T-helper 2 cell treated with Interferon-gamma antibody and Interleukin-4, amounts not matched to agents 100 ng/mL and 5 ng/mL, for 36 hours (primary cell): Measurements from ENCODE around the gene SLC22A12. TPM values are rescaled to one million over a fixed set of nuclear protein-coding genes. Genes with fewer than 3 reads are reported as not detected.
"Not testable (repeated sequence)": the region's sequence is repeated elsewhere in the genome, so short reads cannot be mapped to it uniquely, and the experiment has no call there.

Experiments
- intact Hi-C: fragments of 100-400 bp; cut with micrococcal nuclease; formaldehyde crosslinking; loops from one replicate; pipeline ENCODE4 v1.15.1; 2023
- total RNA-seq: library from RNA; stranded (reverse); gene quantifications from 2 replicates; pipeline ENCODE4 v1.2.3, GENCODE V29; 2022

The SLC22A12 gene
- total RNA-seq, 1 donor from 2014 or later, result not detected

DNA sequence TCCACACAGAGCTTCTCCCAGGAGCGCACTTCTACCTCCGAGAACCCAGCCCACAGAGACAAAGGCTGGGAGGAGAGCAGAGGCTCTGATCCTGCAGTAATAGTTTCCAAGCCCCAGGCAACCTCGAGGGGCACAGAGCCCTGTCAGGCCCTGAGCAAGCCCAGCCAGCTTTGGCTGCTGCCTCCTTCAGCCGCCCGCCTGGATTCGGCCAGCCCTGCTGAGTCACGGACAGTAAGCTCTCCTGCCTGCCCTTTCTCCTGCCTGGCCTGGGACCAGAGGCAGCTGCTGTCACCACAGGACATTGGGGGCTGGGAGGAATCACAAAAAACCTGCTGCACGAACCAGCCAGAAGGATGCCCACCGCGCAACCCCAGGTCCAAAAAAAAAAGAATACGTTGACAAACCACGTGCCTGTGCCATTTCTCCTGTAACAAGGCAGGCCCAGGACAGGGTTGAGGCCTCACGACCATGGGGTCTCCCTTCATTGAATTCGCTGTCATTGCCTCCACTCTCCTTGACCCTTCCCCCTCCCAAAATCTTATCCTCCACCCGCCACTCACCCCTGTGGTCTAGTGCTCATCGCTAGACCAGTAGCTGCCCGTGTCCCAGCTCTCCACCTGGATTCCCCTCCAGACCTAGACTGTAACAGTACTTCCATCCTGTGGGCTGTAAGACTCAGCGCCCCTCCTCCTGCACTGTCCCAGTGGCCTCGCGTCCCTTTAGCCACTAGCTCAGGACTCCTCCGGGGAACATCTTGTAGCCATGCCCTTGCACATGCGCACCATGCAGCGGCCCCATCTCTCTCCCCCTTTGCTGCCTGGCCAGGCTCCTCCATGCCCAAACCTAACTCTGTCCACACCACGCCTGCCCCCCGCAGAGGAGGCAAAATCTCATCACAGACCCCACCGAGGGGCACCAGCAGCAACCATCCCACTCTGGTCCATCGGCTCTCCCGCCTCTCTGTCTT lies 7.4 kb upstream of the SLC22A12 start:
- intact Hi-C loops, result no loop called here

DNA sequence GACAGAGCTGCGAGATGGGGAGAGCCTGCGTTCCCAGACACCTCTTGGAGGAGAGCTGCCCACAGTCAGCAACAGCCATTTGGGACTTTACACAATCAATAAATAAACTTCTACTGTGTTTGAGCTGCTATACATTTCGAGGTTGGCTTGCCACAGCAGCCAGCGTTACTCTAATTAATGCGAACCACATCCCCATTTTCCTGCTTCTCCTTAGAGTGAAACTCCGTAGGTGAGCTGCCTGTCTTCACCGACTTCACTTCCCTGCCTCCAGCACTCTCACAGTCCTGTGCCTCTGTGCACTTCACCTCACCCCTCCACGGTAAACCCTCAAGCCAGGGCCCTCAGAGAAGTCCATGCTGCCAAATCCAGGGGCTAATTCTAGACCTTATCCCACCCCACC lies 5.9 kb upstream of the SLC22A12 start:
- intact Hi-C loops, result no loop called here

DNA sequence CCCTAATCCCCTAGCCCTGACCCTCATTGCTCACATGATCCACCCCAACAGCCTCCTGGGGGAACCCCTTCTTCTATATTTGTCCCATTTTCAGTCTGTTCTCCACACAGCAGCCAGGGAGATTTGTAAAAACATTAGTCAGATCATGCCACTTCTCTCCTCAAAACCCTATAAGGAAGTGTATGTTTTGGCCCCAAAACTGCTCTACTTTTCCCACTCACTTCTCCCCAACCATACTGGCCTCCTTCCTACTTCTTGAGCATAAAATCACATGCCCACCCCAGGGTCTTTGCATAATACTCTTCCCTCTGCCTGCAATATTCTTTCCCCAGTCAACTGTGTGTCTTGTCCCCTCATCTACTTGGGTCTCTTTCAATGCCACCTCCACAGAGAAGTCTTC lies 4.7 kb upstream of the SLC22A12 start:
- intact Hi-C loops, result no loop called here

DNA sequence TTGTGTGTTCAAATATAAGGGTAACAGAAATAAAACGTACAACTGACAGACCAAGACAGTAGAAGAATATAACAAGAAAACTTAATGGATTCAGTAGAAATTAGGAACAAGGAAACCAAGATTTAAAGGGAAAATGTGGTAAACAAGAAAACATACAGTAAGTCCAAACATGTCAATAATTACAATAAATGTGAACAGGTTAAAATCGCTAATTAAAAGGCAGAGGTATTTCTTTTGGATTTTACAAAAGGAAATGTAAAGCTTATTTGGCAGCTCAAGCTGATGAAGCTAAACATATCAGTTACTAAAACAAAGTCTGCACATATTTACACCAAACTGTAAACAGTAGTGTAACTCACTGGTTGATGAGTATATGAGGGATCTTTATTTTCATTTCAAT lies 2.3 kb upstream of the SLC22A12 start:
- intact Hi-C loops, result no loop called here

DNA sequence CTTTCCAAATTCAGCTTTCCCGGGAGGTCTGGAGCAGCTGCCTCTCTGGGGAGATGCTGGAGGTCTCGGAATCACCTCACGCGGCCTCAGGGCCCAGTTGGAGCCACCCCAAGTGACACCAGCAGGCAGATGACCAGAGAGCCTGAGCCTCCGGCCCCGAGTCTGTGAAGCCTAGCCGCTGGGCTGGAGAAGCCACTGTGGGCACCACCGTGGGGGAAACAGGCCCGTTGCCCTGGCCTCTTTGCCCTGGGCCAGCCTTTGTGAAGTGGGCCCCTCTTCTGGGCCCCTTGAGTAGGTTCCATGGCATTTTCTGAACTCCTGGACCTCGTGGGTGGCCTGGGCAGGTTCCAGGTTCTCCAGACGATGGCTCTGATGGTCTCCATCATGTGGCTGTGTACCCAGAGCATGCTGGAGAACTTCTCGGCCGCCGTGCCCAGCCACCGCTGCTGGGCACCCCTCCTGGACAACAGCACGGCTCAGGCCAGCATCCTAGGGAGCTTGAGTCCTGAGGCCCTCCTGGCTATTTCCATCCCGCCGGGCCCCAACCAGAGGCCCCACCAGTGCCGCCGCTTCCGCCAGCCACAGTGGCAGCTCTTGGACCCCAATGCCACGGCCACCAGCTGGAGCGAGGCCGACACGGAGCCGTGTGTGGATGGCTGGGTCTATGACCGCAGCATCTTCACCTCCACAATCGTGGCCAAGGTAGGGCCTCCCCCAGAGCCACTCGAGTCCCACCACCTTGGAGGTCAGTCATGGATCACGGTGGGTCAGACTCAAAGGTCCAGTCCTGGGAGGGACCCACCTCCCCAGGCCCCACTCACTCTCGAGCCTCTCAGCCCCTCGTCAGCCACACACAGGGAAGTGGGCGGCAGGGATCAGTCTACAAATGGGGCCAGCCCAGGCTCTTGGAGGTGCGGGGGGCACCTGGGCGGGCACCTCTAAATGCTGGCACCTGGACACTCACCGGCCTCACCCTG lies 525 bp downstream of the SLC22A12 start:
- intact Hi-C loops, result no loop called here

DNA sequence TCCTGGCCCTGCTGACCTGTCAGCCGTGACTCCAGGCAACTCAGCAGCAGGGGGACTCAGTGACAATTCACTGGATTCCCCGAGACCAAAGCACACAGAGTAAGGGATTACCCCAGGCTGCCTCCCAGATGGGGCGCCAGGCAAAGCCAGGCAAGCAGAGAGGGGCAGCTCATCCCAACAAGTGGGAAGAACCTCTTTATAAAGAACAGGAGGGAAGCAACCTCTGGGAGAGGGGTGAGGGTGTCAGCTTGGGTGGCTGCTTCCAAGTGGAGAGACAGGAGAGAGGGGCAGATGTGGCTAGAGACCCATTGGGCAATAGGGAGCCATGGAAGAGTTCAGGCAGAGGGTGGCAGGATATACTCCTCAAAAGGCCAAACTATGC lies 1.2 kb downstream of the SLC22A12 start:
- intact Hi-C loops, result no loop called here

DNA sequence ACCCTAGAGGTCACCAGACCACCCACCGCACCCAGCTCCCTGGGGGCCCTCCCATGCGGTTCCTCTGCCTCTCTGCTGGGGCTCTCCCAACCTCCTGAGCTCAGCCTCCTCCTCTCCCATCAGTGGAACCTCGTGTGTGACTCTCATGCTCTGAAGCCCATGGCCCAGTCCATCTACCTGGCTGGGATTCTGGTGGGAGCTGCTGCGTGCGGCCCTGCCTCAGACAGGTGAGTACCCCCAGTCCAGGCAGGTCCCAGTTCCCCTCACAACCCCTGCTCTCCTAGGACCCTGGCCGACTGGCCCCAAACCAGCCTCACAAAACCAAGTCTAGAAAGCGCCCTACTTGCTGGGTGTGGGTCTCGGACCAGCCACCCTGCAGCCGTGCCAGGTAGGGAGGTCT lies 1.6 kb downstream of the SLC22A12 start:
- intact Hi-C loops, result no loop called here

DNA sequence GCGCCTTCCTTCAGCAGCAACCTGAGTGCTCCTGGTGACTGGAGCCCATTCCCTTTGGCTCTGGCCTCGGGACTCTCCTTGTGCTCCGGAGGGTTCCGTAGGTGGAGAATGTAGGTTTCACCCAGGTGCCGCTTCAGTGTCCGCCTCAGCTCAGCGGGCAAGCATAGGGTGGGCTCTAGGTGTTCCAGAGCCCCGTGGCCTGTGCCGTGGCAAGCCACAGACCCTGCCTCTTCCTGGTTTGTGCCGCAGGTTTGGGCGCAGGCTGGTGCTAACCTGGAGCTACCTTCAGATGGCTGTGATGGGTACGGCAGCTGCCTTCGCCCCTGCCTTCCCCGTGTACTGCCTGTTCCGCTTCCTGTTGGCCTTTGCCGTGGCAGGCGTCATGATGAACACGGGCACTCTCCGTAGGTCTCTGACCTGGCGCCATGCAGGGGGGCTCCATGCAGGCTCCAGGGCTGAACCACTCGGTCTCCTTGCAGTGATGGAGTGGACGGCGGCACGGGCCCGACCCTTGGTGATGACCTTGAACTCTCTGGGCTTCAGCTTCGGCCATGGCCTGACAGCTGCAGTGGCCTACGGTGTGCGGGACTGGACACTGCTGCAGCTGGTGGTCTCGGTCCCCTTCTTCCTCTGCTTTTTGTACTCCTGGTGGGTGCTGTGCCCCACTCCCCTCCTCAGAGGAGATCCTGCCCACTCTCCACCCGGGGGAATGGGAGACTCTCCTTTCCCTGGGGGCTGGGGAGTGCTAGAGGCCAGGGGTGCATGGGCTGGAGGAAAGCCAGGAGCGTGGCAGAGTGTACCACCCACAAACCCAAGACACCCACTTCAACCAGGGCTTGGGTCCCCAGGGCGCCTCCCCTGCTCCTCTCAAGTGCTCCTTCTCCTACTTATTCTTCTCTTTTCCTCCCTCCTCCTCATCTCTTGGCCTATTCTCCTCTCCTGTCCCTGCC lies 2.4 kb downstream of the SLC22A12 start:
- intact Hi-C loops, result no loop called here

DNA sequence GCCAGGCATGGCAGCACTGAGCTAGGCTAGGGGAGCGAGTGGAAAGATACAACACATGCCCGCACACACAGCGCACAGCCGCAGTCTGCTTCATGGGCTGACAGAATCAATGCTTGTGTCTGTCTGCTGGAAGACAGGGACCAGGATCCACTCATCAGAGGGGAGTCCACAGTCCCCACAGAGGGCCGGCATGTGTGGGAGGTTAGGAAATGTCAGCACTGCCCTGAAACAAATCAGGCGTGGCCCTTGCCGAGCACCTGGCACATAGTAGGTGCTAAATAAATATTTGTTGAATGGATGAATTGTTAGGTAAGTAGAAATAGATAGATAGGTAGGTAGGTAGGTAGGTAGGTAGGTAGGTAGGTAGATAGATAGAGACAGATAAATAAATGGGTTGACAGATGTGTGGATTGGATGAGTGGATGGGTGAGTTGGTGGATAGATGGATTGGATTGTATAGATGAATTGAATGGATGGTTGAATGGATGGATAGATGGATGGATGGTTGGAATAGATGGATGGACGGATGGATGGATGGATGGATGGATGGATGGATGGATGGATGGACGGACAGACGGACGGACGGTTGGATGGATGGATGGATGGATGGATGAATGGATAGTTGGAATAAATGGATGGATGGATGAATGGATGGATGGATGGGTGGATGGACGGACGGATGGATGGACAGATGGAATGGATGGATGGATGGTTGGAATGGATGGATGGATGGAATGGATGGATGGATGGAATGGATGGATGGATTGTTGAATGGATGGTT lies 3.3 kb downstream of the SLC22A12 start:
- intact Hi-C loops, result no loop called here

DNA sequence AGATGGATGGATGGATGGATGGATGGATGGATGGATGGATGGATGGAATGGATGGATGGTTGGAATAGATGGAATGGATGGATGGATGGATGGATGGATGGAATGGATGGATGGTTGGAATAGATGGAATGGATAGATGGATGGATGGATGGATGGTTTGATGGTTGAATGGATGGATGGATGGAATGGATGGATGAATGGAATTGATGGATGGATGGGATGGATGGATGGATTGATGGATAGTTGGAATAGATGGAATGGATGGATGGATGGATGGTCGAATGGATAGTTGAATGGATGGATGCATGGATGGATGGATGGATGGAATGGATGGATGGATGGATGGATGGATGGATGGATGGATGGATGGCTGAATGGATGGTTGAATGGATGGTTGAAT lies 4.9 kb downstream of the SLC22A12 start:
- intact Hi-C loops, result not testable (repeated sequence)

DNA sequence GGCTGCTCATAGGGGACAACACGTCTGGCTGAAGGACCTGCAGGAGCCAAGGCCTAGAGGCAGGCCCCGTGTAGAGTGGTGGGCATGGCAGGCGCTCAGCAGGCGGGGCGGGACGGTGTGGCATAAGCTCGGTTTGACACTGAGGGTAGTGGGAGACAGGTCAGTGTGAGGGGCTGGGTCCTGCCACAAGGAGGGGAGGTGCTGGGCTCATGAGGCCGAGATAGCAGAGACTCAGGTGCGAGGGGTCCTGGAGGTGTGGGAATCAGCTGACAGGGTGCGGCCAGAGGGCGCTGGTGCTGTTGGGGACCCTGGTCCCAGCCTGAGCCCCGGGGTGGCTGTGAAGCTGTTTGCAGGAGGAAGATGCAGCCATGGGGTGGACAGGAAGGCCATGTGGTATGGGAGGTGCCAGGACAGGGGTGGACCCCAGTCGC lies 6.7 kb downstream of the SLC22A12 start:
- intact Hi-C loops, result no loop called here

DNA sequence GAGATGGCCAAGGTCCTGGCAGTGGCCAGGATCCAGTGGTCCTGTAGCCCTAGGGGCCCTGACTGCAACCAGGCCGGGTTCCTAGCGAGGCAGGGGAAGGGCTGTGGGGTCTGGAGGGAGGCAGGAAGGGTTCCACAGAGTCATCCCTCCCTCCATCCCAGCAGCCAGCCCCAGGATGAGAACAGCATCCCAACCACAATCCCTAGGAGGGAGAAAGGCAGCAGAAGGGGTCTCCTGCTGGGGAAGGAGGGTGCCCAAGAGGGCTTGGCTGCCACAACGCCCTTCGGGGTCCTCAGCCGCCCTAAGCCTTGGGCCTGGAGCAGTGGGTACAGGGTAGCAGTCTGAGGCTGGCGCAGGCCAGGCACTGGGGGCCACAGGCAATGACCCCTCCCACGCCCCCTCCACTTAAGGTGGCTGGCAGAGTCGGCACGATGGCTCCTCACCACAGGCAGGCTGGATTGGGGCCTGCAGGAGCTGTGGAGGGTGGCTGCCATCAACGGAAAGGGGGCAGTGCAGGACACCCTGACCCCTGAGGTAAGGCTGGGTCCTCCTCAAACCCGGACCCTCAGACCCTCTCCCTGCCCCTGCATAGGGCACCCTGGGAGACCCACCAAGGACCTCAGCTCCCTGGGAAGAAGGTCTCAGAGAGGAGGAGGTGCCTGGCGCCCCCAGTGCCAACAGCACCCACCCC lies 7.2 kb downstream of the SLC22A12 start:
- intact Hi-C loops, result no loop called here

DNA sequence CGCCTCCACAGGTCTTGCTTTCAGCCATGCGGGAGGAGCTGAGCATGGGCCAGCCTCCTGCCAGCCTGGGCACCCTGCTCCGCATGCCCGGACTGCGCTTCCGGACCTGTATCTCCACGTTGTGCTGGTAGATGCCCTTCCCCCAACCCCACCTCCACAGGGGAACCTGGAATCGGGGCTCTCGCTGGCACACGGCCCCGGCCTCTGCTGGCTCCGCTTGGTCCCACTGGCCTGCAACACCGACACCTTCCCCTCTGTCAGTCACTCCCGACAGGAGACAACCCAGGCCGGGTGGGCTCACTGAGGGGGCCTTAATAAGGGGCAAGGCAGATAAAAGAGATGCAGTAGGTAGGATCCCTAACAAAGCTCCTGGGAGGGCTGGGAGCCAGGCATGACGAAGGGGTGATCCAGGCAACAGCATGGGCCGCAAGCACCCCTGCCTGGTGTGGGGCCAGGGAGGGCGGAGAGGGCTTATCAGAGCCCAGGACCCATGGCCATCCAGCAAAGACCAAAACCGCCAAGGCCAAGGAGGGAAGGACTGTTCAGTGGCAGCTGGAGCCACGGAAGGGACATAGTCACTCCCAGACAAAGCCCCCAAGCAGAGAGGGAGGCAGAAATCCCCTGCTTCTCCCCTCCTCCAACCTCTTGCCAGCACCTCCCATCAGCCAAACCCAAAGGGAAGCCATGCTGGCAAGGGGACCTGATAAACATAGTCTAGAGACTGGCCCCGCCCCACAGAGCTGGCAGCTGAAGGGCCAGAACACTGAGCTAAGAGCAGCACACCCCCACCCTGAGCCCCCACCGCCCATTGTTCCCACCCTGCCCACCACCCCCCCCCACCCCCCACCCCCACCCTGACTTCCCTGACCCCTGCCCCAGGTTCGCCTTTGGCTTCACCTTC lies 8.0 kb downstream of the SLC22A12 start:
- intact Hi-C loops, result no loop called here

DNA sequence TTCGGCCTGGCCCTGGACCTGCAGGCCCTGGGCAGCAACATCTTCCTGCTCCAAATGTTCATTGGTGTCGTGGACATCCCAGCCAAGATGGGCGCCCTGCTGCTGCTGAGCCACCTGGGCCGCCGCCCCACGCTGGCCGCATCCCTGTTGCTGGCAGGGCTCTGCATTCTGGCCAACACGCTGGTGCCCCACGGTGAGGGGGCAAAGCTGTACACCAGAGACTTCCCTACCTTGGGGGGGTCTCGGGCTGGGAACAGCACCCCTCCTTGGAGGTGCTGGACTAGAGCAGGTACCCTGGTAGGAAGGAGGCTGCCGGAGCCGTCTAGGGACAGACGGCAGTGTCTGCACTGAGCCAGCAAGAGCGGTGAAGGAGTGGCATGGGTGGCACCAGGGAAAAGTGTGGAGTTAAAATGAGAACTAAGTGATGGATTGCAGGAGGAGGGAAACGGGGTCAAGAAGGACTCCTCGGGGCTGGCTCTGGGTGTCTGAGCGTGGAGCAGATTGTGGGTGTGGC lies 8.7 kb downstream of the SLC22A12 start:
- intact Hi-C loops, result no loop called here

DNA sequence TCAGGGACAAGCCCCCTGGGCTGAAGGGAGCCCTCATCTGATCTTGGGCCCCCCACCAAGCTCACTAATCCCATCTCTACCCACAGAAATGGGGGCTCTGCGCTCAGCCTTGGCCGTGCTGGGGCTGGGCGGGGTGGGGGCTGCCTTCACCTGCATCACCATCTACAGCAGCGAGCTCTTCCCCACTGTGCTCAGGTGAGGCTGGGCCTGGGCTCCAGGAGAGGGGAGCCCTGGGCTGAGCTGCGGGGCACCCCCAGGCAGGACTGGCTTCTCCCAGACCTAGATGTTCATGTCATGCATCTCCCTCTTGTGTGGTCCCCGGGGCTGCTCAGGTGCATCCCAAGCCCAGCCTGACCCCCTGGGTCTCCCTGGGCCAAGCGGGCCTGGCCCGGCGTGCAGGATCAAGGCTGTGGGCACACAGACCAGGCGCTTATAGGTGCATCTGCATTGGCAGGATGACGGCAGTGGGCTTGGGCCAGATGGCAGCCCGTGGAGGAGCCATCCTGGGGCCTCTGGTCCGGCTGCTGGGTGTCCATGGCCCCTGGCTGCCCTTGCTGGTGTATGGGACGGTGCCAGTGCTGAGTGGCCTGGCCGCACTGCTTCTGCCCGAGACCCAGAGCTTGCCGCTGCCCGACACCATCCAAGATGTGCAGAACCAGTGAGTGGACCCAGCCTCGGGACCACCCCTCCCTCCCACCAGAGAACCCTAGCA lies 9.4 kb downstream of the SLC22A12 start:
- intact Hi-C loops, result no loop called here

DNA sequence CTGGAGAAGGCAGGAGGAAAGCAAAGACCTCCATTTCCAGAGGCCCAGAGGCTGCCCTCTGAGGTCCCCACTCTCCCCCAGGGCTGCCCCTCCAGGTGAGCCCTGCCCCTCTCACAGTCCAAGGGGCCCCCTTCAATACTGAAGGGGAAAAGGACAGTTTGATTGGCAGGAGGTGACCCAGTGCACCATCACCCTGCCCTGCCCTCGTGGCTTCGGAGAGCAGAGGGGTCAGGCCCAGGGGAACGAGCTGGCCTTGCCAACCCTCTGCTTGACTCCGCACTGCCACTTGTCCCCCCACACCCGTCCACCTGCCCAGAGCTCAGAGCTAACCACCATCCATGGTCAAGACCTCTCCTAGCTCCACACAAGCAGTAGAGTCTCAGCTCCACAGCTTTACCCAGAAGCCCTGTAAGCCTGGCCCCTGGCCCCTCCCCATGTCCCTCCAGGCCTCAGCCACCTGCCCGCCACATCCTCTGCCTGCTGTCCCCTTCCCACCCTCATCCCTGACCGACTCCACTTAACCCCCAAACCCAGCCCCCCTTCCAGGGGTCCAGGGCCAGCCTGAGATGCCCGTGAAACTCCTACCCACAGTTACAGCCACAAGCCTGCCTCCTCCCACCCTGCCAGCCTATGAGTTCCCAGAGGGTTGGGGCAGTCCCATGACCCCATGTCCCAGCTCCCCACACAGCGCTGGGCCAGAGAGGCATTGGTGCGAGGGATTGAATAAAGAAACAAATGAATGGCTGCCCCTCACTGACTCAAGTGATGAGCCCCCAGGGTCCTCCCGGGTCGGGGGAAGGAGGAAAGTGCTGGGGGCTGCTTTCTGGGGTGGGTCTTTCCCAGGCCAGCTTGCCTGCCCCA lies 10.8 kb downstream of the SLC22A12 start:
- intact Hi-C loops, result no loop called here
